ENCODE results near the gene PIK3CD. TPM values are rescaled to one million over a fixed set of nuclear protein-coding genes. Genes with fewer than 3 reads are reported as not detected.

PIK3CD gene
- total RNA-seq, 6 experiments from 2014 or later, result 7.3 to 14.6 (median 9.2) TPM

DNA sequence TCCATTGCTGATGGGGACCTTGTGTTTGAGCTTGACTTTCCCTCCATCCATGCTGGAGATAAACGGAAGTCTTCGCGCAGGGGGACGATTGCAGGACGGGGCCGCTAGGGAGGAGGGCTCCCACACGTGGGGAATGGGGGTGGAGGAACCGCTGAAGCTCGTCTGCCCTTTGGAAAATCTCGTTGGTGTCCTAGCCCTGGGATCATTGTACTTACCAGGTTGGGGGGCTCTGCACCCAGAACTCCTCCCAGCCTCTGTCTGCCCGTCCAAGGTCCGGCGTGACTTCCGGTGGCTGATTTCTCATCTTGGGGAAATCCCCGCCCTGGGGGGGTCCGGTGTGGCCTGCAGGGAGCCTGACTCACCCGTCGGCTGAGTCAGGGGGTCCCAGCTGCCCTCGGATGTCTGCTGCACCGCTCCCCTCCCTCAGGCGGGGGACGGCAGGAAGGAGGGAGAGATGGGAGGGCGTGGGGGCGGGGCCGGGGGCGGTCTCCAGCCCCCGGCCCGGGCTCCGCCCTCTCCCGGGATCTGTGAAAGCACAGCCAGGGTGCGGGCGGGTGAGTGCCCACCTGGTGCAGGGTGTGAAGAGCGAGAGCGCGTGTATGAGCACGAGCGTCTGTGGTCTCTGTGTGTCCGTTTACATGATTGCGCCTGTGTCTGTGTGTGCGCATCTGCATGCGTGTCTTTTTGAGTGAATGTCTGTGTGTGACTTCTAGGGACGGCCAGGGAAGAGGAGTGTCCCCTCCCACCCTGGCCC lies 35.8 kb downstream of the PIK3CD start:
- no peak for TF ChIP-seq CTCF (IDR thresholded peaks at IDR 0.05)
- no peaks in the 10 kb centered on the region for H3K36me3 Mint-ChIP-seq (ENCODE audit: low read depth)
- peak; percentile 54 for DNase-seq
- H3K4me3 Mint-ChIP-seq, result peak overlapping the region; percentile 85
- peaks cover 3% of the 10 kb centered on the region; the same call in 1 of the 2 replicates for H3K27me3 Mint-ChIP-seq (ENCODE audit: insufficient read depth)
- H3K4me1 Mint-ChIP-seq (ENCODE audit: low read depth), result peaks cover 45% of the 10 kb centered on the region
- H3K27ac Mint-ChIP-seq, result peak overlapping the region; percentile 70
- no peaks in the 10 kb centered on the region for H3K9me3 Mint-ChIP-seq

DNA sequence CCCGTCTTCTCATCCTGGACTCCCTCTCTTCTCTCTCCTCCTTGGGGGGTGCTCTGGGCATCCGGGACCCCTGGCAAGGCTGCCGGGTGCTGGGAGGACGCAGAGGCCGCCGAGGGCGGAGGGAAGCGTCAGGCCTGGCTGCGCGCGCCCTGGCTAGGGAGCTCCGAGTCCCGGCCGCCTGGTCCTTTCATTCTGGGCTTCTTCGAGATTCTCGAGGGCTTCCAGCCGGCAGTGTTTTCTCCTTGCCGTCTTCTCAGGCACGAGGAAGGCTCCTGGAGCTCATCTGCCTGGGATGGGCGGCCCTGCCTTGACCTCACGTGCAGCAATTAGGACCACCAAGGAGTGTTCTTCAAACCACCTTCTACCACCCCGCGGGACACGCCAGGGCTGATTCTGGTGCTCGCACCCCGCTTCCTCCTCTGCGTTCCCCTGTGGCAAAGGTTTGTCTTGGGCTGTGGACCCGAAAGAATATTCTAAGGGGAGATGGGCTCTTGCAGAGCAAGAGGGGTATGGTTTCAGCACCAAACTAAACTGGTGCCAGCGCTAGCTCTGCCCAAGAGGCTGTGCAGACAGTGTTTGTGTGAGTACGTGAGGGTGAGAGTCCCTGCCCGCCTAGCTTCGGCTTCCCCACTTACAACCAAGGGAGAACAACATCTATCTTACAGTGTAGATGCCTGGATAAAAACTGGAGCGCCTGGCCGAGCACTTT lies 36.5 kb downstream of the PIK3CD start:
- DNase-seq, result no peak
- H3K4me1 Mint-ChIP-seq (ENCODE audit: low read depth), result peaks cover 45% of the 10 kb centered on the region
- no peaks in the 10 kb centered on the region for H3K9me3 Mint-ChIP-seq
- H3K4me3 Mint-ChIP-seq, result peak overlapping the region; percentile 85
- H3K27ac Mint-ChIP-seq, result peak overlapping the region; percentile 70
- TF ChIP-seq CTCF (IDR thresholded peaks at IDR 0.05), result no peak
- H3K27me3 Mint-ChIP-seq (ENCODE audit: insufficient read depth), result peaks cover 3% of the 10 kb centered on the region; the same call in 1 of the 2 replicates
- H3K36me3 Mint-ChIP-seq (ENCODE audit: low read depth), result no peaks in the 10 kb centered on the region

- peaks cover 3% of the 10 kb centered on the region; the same call in 1 of the 2 replicates for H3K27me3 Mint-ChIP-seq (ENCODE audit: insufficient read depth)
- H3K36me3 Mint-ChIP-seq (ENCODE audit: low read depth), result no peaks in the 10 kb centered on the region
- no peak overlapping the region; the same call in 1 of the 2 replicates for H3K27ac Mint-ChIP-seq
- H3K4me1 Mint-ChIP-seq (ENCODE audit: low read depth), result peaks cover 45% of the 10 kb centered on the region
- H3K4me3 Mint-ChIP-seq, result peak overlapping the region; percentile 85
- DNase-seq, result no peak
- no peak for TF ChIP-seq CTCF (IDR thresholded peaks at IDR 0.05)
- H3K9me3 Mint-ChIP-seq, result no peaks in the 10 kb centered on the region
Measured at GRCh38 chr1:9688599-9688998, 37.1 kb downstream of the PIK3CD start.

- Mint-ChIP-seq H3K9me3 (no peaks in the 10 kb centered on the region), H3K27me3 (ENCODE audit: insufficient read depth) (peaks cover 3% of the 10 kb centered on the region; the same call in 1 of the 2 replicates), H3K36me3 (ENCODE audit: low read depth) (no peaks in the 10 kb centered on the region), H3K4me1 (ENCODE audit: low read depth) (peaks cover 45% of the 10 kb centered on the region), H3K27ac (no peak overlapping the region), H3K4me3 (peak overlapping the region; percentile 85)
- DNase-seq, result peak; percentile 58
- TF ChIP-seq CTCF (IDR thresholded peaks at IDR 0.05), result no peak
Measured at GRCh38 chr1:9689011-9689706, 37.6 kb downstream of the PIK3CD start.

DNA sequence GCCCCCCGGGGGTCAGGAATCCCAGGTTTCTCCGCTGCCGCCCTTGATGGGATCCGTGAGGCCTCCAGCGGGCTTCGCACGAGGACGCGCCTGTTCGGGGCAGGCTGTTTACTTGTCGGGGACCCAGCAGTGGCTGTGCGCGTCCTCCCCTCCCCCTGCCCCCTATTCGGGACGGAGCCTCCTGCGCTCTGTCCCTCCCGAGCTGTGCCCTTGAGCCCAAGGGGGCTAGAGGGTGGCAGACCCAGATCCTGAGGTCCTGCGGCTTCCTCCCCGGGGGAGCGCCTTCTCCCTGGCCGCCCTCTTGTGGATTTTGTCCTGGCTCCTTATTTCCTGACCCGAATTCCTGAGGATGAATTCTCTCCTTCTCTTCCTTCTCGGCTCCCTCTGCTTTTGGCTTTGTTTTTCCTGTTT lies 38.4 kb downstream of the PIK3CD start:
- peak overlapping the region; percentile 85 for H3K27ac Mint-ChIP-seq
- H3K9me3 Mint-ChIP-seq, result no peaks in the 10 kb centered on the region
- peak overlapping the region; percentile 93 for H3K4me3 Mint-ChIP-seq
- H3K27me3 Mint-ChIP-seq (ENCODE audit: insufficient read depth), result peaks cover 3% of the 10 kb centered on the region; the same call in 1 of the 2 replicates
- no peak; the same call in 1 of the 2 replicates for TF ChIP-seq CTCF (IDR thresholded peaks at IDR 0.05)
- H3K36me3 Mint-ChIP-seq (ENCODE audit: low read depth), result no peaks in the 10 kb centered on the region
- DNase-seq, result no peak
- H3K4me1 Mint-ChIP-seq (ENCODE audit: low read depth), result peaks cover 45% of the 10 kb centered on the region

Measured in HFFc6 (cell line).